ENCODE measurements around the gene VAMP7.

DNA sequence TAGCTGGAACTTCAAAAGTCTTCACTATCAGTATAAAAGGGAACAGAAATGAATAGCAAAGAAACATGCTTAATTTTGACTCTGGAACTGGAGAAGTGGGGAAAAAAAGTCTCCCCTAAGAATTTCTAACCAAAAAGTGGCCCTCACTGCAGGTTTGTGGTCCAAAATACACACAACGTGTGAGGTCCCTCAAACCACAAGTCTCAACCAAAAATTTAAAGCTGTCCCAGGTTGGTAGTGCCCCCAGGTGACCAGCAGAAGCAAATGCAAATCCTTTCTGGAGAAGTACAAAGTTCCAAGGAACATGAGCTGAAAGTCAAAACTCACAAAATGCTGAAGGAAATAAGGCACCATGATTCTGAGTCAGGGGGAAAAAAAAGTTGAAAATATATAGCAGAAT is 23.6 kb upstream of the VAMP7 start:
- TF ChIP-seq POLR2A (IDR thresholded peaks at IDR 0.05) (no peak), CTCF (IDR thresholded peaks at IDR 0.05) (no peak)

Data from Peyer's patch (tissue), 4 donors.